Transverse colon (tissue), 4 donors: Measurements from ENCODE around the gene TATDN3. TPM values are rescaled to one million over a fixed set of nuclear protein-coding genes. Genes with fewer than 3 reads are reported as not detected.

Source experiments
- small RNA-seq, 4 donors: library from RNA; depleted of rRNA; stranded (forward); fragments of <200 nt; gene quantifications; one replicate each; pipeline ENCODE3, GENCODE V24; 2016
- total RNA-seq, 4 donors: library from RNA; depleted of rRNA; stranded (reverse); fragments of >200 nt; gene quantifications; one replicate each; pipeline ENCODE4 v1.1.0, GENCODE V29; 2016

The TATDN3 gene
- total RNA-seq, 4 donors from 2014 or later: 1.00 to 17.0 (median 4.6) TPM

Small RNA genes lying within 50 kb of the gene (small RNA-seq; reads per million reads assigned to genes)
- 0 reads per million in 4 donors for gene AC104333.1
- gene AC104333.2: 0 reads per million in 4 donors

Other genes starting within 250 kb of the TATDN3 start
- 10 to 100 TPM in 3 of 4 donors, 1 to 10 TPM in 1; 7.8 to 84.8 (median 46.1) TPM for gene ATF3, start 183.1 kb upstream of the TATDN3 start, total RNA-seq
- gene BATF3, start 92.1 kb upstream of the TATDN3 start, total RNA-seq: 1 to 10 TPM in 1 of 4 donors, under 1 TPM in 2, not detected in 1; 0.14 to 2.8 (median 0.64) TPM
- 10 to 100 TPM in 3 of 4 donors, 1 to 10 TPM in 1; 4.2 to 33.7 (median 28.4) TPM for gene NSL1, start 117 bp upstream of the TATDN3 start, total RNA-seq
- gene SPATA45, start 55.8 kb downstream of the TATDN3 start, total RNA-seq: not detected
- gene FLVCR1, start 66.4 kb downstream of the TATDN3 start, total RNA-seq: 10 to 100 TPM; 13.2 to 21.3 (median 17.3) TPM
- gene VASH2, start 158.6 kb downstream of the TATDN3 start, total RNA-seq: 1 to 10 TPM in 2 of 4 donors, not detected in 2; 1.1 to 1.7 TPM
- gene ANGEL2, start 224.0 kb downstream of the TATDN3 start, total RNA-seq: 100 to 1,000 TPM in 1 of 4 donors, 10 to 100 TPM in 3; 33.2 to 105 (median 64.3) TPM